HG02981 (cell line): ENCODE results near the gene FGFR3.

Experiments used
- ATAC-seq: cut with Tn5 transposase; IDR thresholded peaks from one replicate; pipeline ENCODE4 v1.9.1; 2021; ENCODE audit warnings: mild to moderate bottlenecking, moderate library complexity; ENCODE audit not compliant: unreplicated experiment

FGFR3 gene

GRCh38 chr4:1792832-1793495, at the start of gene FGFR3:
FGFR3 (plus strand) TSS chr4:1793293; CDS start chr4:1793935, 642 bp downstream.
- ATAC-seq = peak; percentile 52

DNA sequence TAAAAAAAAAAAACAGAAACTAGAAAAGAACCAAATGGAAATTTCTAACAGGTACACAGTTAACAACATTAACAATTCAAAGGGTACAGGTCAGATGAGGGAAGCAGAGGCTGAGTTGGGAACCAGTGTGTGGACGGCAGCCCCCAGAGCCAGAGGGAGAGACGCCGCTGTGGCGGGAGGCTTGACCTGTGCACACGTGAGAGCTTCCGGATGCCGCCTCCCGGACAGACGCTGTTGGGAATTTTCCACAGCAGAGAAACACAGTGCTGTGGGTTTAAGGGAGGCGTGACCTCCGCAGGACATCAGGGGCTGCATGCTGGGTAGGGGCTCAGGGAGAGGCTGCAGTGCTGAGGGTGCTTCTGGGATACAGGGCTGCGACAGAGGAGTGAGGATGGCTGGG, 49.5 kb upstream of the FGFR3 start:
- no peak for ATAC-seq

DNA sequence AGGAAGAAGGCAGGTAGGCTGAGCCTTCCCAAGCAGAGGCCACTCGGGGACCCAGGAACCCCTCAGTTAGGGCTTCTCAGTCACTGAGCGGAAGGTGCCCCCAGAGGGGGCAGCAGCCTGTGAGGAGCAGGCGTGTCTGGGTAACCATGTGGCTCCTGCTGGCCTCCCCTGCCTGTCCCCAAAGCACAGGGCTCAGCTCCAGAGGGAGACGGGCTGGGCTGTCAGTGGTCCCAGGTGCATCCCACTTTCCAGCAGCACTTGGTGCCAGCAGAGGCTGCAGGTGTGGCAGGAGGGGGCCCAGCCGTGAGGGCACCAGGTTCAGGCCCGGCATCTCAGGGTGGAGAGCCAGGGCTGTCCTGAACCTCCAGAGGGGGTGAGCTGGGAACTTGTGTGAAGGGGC, 49.1 kb upstream of the FGFR3 start:
- ATAC-seq = no peak

DNA sequence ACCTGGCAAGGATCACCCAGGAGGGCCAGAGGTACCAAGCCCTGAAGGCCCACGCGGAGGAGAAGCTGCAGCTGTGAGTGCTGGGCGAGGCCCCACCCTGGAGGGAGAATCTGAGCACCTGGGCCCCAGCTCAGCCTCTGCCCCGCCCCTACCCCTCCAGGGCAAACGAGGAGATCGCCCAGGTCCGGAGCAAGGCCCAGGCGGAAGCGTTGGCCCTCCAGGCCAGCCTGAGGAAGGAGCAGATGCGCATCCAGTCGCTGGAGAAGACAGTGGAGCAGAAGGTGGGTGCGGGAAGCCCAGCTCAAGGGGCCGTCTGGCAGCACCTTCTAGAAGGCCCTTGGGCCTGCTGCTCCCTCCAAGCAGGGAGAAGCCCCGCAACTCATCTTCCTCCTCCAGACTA, 48.5 kb upstream of the FGFR3 start:
- ATAC-seq = no peak

DNA sequence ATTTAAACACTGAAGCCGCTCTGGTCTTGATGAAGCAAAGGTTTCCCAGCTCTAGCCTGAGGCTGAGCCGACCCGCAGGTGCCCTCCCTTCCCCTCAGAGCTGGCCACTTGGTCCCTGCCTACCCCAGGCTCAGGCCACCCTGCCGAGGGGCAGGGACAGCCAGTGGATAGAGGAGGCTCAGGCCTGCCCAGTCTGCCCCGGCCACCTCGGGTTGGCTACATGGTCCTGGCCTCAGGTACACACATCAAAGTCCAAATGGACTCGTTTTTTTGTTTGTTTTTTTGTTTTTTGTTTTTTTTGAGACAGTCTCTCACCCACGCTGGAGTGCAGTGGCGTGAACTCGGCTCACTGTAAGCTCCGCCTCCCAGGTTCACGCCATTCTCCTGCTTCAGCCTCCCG, 47.9 kb upstream of the FGFR3 start:
- ATAC-seq = no peak

DNA sequence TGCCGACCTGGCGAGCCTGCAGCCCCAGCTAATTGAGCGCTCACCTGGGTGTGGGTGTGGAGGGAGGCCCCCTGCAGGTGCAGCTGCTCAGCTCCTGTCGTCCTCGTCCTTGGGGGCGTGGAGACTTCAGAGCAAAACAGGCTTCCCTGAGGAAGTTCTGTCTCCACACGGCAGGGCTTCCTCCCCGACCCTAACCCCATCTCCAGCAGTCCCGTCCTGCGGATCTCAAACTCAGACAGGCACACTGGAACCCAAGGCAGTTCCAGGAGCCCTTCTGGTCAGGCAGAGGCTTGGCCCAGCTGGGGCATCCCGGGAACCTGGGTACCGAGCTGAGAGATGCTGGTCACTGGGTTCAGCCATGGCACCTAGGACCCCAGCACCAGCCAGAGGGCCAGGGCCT, 47.4 kb upstream of the FGFR3 start:
- no peak for ATAC-seq

DNA sequence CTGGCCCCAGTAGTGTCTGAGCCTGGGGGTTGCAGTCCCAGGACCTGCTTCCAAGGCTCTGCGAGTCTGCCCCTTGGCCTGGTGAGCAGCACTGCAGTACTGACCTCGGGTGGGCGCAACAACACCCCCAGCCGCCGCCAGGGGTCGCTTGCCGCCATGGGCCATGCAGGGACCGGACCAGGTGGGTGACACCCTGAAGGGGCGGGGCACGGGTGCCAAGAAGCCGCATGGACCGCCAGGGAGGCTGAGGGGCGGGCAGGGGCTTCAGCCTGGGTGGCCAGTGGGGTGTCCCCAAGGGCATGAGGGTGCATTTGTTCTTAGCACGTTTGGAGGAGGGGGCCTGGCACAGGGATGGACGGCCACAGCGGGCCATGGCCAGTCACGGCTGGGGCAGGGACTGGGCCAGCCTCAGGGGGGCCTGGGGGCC, 46.8 kb upstream of the FGFR3 start:
- ATAC-seq = peak; percentile 66

- ATAC-seq = no peak
Measured at GRCh38 chr4:1746919-1747602, 46.0 kb upstream of the FGFR3 start.

DNA sequence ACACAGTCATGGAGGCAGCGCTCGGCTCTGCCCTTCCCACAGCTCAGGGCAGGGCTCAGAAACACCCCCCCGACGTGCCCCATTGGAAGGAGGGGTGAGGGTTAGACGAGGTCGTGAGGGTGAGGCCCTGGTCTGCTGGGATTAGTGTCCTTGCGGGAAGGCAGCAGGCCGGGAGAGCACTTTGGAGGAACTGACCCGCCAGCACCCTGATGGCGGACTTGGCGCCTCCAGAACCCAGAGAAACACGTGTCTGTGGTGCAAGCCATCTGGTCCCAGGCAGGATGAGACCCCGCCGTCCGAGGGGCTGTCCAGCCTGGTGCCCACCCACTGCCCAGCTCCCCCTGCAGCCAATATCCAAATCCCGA, 45.5 kb upstream of the FGFR3 start:
- no peak for ATAC-seq

DNA sequence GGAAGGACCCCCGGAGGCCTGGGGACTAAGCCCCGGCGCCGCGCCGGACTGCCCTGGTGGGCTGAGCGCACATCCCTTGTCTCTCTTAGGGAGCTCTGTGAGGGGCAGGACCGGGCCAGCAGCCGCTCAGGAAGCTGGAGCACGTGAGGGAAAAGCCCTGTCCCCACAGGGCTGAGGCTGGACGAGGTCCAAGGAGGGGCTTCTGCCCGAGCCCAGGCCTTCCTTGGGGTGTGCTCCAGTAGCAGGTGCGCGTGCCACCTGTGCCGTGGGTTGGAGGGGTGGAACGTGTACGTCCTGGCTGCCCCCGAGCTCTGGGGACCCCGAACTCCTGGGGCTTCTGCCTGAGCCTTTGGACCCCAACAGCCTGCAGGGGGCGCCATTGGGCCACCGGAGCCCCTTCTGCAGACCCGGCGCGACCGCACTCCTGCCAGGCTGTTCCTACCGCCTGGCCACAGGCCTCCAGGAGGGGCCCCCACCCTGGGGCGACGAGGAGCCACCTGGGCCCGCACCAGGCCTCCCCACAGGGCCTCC, 44.6 kb upstream of the FGFR3 start:
- no peak for ATAC-seq

DNA sequence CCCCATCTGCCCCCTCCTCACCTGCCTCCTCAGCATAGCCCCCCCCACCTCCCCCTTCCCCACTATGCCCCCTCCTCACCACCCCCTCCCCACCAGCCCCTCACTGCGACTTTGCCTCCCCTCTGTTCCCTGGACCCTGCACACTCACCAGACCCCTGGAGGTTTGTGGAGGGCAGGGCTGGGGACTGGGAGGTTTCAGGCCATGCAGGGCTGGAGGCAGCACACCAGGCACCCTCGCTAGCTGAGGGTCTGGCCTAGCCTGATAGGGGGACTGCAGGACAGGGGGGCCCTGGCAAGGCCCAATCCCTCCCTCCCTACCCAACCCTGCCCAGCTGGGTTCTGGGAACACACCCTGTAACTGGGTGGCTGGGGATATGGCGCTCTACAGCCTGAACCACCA, 43.7 kb upstream of the FGFR3 start:
- no peak for ATAC-seq

DNA sequence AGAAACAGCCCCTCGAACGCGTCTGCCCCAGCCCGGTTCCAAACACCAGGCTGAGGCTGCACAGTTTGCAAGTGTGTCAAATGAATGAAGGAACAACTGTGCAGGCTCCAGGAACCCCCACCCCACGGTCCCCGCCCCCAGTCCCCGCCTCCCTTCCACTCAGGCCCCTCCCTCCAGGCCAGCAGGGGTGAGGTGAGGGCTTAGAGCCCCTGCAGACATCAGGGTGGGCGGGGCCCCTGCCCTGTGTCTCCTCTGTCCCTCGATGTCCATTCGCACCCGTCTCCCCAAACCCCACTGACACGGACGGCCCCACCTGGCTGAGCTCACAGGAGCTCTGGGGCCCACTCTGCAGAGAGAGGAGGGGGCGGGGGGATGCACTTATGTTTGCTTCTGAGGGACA, 43.3 kb upstream of the FGFR3 start:
- no peak for ATAC-seq

GRCh38 chr4:1750381-1751154, 42.5 kb upstream of the FGFR3 start:
- no peak for ATAC-seq

GRCh38 chr4:1751155-1751918, 41.8 kb upstream of the FGFR3 start:
- no peak for ATAC-seq

DNA sequence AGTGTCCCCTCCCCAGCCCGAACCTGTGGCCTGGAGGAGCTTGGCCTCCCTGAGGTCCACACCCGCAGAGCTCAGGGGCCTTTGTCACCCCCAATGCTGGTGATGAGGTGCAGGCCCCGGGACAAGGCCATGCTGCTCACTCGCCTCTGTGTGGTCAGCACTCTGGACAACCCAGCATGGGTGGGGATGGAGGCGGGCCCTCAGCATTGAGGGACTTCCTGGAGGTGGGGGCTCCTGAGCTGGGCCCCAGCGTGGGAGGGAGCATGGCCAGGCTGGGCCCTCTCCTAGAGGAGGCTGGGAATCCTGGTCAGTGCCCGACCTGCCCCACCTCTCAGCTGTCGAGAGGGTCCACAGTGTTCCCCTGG, 41.2 kb upstream of the FGFR3 start:
- no peak for ATAC-seq

GRCh38 chr4:1752284-1753041, 40.6 kb upstream of the FGFR3 start:
- no peak for ATAC-seq

DNA sequence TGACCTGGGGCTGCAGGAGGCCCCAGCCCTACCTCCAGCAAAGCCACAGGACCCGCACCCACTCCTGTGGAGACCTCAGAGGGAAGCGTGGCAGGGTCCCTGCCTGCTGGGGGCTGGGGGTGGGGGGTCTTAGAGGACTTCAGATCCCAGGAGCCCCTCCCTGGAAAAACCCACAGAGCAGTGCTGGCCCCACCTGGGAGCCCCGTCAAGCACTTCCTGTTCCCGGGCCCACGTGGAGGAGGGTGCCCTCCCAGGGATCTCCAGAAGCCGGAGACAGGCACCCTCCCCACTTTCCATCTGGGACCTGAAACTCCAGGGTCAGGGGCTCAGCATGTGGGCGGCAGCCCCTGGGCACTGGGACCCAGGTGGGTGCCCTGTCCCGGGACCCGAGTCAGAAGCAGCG, 39.8 kb upstream of the FGFR3 start:
- no peak for ATAC-seq

DNA sequence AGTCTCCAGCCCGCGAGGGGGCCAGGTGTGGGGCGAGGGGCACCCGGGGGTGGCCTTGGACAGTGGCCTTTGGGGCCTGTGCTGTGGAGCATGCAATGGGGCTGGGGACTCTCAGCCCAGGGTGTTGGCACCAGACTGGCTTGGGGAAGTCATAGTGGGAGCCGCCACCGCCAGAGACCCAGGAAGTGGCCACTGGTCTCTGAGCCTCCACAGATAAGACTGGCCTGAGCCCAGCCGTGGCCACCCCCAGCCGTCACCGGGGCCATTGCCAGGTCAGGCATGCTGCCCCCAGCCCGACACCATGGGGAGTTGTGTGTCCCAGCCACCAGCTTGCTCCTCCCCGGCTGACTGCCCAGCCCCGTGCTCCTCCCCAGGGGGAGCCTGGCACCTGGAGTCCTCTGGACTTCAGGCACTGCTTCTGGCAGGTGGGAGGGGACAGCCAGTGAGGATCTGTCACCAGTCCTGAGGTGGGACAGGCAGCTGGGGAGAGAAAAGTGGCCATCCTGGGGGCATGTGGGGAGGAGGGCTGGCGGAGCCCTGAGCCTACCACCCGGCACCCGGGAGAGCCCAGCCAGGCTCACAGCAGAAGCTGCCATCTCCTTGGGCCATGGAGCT, 39.3 kb upstream of the FGFR3 start:
- no peak for ATAC-seq

GRCh38 chr4:1754336-1754735, 38.8 kb upstream of the FGFR3 start:
- no peak for ATAC-seq

- no peak for ATAC-seq
Measured at GRCh38 chr4:1755297-1755696, 37.8 kb upstream of the FGFR3 start.
